Measurements from ENCODE around the gene MRPL10.

DNA sequence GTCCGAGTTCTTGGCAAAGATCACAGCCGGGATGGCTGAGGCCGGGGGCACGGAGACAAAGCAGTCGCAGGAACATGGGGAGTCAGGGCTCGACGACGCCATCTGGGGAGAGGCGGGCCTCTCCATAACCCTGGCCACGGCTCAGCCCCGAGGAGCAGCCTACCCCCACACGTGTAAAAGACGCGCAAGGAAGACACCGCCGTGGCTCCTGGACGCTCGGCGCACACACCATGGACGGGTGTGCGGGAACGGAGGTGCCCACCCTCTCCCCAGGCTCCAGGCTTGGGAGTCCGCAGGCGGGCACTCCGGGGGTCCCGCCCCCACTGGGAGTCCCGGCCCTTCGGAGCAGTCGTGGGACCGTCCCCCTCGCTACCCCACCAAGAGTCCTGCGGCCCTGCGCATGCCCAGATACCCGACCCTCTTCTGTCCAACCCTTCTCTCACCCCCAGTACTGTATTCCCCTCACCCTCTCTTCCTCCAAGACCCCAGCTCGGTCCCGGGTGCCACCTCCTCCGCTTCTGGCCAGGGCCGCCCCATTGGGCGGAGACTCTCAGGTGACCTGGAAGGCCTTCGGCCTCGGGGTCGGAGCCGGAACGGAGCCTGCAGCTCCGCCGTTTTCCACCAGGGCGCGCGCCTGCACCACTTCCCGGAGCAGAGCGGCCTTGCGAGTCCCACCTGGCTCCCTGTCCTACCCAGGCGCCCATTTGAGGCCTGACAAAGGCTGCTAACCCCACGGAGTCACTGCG, 9.6 kb upstream of the MRPL10 start, which contains the start of gene SCRN2:
- TF ChIP-seq, protein P1, sequence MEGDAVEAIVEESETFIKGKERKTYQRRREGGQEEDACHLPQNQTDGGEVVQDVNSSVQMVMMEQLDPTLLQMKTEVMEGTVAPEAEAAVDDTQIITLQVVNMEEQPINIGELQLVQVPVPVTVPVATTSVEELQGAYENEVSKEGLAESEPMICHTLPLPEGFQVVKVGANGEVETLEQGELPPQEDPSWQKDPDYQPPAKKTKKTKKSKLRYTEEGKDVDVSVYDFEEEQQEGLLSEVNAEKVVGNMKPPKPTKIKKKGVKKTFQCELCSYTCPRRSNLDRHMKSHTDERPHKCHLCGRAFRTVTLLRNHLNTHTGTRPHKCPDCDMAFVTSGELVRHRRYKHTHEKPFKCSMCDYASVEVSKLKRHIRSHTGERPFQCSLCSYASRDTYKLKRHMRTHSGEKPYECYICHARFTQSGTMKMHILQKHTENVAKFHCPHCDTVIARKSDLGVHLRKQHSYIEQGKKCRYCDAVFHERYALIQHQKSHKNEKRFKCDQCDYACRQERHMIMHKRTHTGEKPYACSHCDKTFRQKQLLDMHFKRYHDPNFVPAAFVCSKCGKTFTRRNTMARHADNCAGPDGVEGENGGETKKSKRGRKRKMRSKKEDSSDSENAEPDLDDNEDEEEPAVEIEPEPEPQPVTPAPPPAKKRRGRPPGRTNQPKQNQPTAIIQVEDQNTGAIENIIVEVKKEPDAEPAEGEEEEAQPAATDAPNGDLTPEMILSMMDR (conservative IDR thresholded peaks at IDR 0.05; ENCODE audit: low read length) = peak; percentile 88
- no peak for TF ChIP-seq EZH2phosphoT487 (IDR thresholded peaks at IDR 0.05; ENCODE audit: borderline replicate concordance)

All from Loucy (cell line).